PC-9 (cell line): ENCODE data around the gene RPRML. TPM values are rescaled to one million over a fixed set of nuclear protein-coding genes. Genes with fewer than 3 reads are reported as not detected.
"Not testable (repeated sequence)": the region's sequence is repeated elsewhere in the genome, so short reads cannot be mapped to it uniquely, and the experiment has no call there.

Experiments used
- BruUV-seq: library from RNA; stranded (reverse); fragments of 400-500 nt; replicated peaks from 2 replicates; lab custom pipeline; 2021; lab: Mats Ljungman, UMichigan
- CTCF ChIA-PET: fragments of 300-600 bp; sonication (Branson Sonifier 250); formaldehyde crosslinking; loops from one replicate; lab custom pipeline; 2022; ENCODE audit warnings: antibody characterized with exemption; lab: Charles Lee
- POLR2A ChIA-PET: fragments of 300-600 bp; sonication (Branson Sonifier 250); formaldehyde crosslinking; loops from one replicate; lab custom pipeline; 2022; ENCODE audit warnings: antibody characterized with exemption; ENCODE audit not compliant: unreplicated experiment; lab: Charles Lee
- DNase-seq, 2 experiments: peaks; one replicate each; pipeline versions ENCODE4 v3.0.0 to v3.0.0-alpha.2; 2015 to 2022; ENCODE audit warnings: mixed read lengths in 1 of 2
- H2AFZ ChIP-seq: fragments of 200-600 bp; sonication (generic); 2 replicates; pipeline ENCODE4 v1.8.1; 2017; ENCODE audit warnings: antibody characterized with exemption
- H3F3A ChIP-seq: fragments of 200-600 bp; sonication (generic); 2 replicates; pipeline ENCODE4 v1.8.1; 2017; ENCODE audit warnings: antibody characterized with exemption, mild to moderate bottlenecking, low read depth; ENCODE audit not compliant: insufficient read depth
- H3K27ac ChIP-seq: fragments of 200-600 bp; sonication (generic); 2 replicates; pipeline ENCODE4 v1.6.1; 2016; ENCODE audit warnings: mixed run types
- H3K27me3 ChIP-seq: fragments of 200-600 bp; sonication (generic); 2 replicates; pipeline ENCODE4 v1.6.1; 2016; ENCODE audit warnings: low read depth, mixed run types; ENCODE audit not compliant: insufficient read depth
- H3K36me3 ChIP-seq: fragments of 200-600 bp; sonication (generic); 2 replicates; pipeline ENCODE4 v1.6.1; 2016; ENCODE audit warnings: low read depth, mixed run types
- H3K4me1 ChIP-seq: fragments of 200-600 bp; sonication (generic); replicated peaks from 2 replicates; pipeline ENCODE4 v1.6.1; 2016; ENCODE audit warnings: mixed run types; ENCODE audit not compliant: insufficient read depth
- H3K4me2 ChIP-seq: fragments of 200-600 bp; sonication (generic); 2 replicates; pipeline ENCODE4 v1.6.1; 2017; ENCODE audit warnings: mixed run types
- H3K4me3 ChIP-seq: fragments of 200-600 bp; sonication (generic); 2 replicates; pipeline ENCODE4 v1.6.1; 2016; ENCODE audit warnings: mixed run types
- H3K79me2 ChIP-seq: fragments of 200-600 bp; sonication (generic); 2 replicates; pipeline ENCODE4 v1.6.1; 2017; ENCODE audit warnings: low read depth, mixed run types
- H3K9me2 ChIP-seq: fragments of 200-600 bp; sonication (generic); 2 replicates; pipeline ENCODE4 v1.8.1; 2017; ENCODE audit warnings: mild to moderate bottlenecking; ENCODE audit not compliant: insufficient read depth
- H3K9me3 ChIP-seq: fragments of 200-600 bp; sonication (generic); 2 replicates; pipeline ENCODE4 v1.8.1; 2016; ENCODE audit warnings: low read depth; ENCODE audit not compliant: insufficient read depth
- H4K20me1 ChIP-seq: fragments of 200-600 bp; sonication (generic); 2 replicates; pipeline ENCODE4 v1.8.1; 2017; ENCODE audit not compliant: insufficient read depth
- EZH2 ChIP-seq: fragments of 200-600 bp; sonication (generic); IDR thresholded peaks from 2 replicates; pipeline ENCODE4 v1.8.0; 2017; ENCODE audit warnings: antibody characterized with exemption, low read depth
- intact Hi-C: fragments of 100-400 bp; cut with micrococcal nuclease; formaldehyde crosslinking; loops from one replicate; pipeline ENCODE4 v1.10.0; 2022; ENCODE audit not compliant: unreplicated experiment
- total RNA-seq: library from RNA; stranded (reverse); gene quantifications from 2 replicates; pipeline ENCODE4 v1.2.3, GENCODE V29; 2021
- TF ChIP-seq, protein P1 (sequence below): fragments of 200-600 bp; sonication (generic); conservative IDR thresholded peaks from 2 replicates; pipeline ENCODE4 v1.6.1; 2017; ENCODE audit warnings: mixed run types, antibody characterized with exemption, mild to moderate bottlenecking, moderate library complexity

The RPRML gene
- total RNA-seq, 1 experiment from 2014 or later = not detected

DNA sequence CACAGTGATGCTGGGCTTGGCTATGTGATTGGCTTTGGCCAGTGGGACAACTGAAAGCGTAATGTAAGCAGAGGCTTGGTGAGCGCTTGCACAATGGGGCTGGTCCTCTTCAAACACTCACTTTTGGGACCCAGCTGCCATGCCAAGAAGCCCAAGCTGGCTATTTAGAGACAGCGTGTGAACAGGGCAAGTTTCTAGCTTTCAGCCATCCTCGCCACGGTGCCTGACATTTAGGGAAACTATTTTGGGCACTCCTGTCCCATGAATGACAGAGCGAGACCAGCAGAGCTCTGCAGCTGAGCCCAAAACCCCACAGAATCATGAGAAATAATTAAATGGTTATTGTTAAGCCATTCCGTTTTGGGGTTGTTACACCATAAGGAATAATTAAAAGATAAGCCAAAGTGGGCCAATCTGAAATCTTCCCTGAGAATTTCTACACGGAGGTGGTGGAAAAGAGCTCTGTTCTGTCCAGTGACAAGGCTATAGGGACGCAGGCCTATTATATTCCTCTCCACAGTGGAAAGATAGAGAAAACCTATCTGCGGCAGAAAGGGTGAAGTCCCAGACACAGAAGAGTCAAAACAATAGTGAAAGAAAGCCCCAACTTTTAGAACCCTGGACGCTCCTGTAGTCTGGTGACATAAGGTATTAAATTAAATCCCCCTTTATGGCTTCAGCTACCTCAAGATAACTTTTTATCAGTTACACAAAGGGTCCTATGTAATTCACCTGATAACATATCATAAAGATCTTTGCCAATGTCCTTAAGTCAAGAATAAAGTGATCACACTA lies 10.8 kb upstream of the RPRML start:
- no peaks in the 10 kb centered on the region for H3K36me3 ChIP-seq
- no peaks in the 10 kb centered on the region for H3K4me1 ChIP-seq
- no peak overlapping the region for H3K4me2 ChIP-seq
- BruUV-seq = no TSS peak
- ChIA-PET CTCF (no interaction called here), POLR2A (no interaction called here)
- intact Hi-C loops = no loop called here
- 0 out of 2 replicates have a peak, but pooled peaks cover 3% of the 10 kb centered on the region for H4K20me1 ChIP-seq
- no peaks in the 10 kb centered on the region for H3K9me2 ChIP-seq
- no peaks in the 10 kb centered on the region for H3F3A ChIP-seq
- no peak overlapping the region for H3K4me3 ChIP-seq
- no peak overlapping the region for H2AFZ ChIP-seq
- no peaks in the 10 kb centered on the region for H3K27me3 ChIP-seq
- H3K79me2 ChIP-seq = no peaks in the 10 kb centered on the region
- TF ChIP-seq, protein P1, sequence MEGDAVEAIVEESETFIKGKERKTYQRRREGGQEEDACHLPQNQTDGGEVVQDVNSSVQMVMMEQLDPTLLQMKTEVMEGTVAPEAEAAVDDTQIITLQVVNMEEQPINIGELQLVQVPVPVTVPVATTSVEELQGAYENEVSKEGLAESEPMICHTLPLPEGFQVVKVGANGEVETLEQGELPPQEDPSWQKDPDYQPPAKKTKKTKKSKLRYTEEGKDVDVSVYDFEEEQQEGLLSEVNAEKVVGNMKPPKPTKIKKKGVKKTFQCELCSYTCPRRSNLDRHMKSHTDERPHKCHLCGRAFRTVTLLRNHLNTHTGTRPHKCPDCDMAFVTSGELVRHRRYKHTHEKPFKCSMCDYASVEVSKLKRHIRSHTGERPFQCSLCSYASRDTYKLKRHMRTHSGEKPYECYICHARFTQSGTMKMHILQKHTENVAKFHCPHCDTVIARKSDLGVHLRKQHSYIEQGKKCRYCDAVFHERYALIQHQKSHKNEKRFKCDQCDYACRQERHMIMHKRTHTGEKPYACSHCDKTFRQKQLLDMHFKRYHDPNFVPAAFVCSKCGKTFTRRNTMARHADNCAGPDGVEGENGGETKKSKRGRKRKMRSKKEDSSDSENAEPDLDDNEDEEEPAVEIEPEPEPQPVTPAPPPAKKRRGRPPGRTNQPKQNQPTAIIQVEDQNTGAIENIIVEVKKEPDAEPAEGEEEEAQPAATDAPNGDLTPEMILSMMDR = no peak
- no peak for TF ChIP-seq EZH2
- no peak overlapping the region for H3K27ac ChIP-seq
- H3K9me3 ChIP-seq = no peaks in the 10 kb centered on the region
- DNase-seq = no peak

DNA sequence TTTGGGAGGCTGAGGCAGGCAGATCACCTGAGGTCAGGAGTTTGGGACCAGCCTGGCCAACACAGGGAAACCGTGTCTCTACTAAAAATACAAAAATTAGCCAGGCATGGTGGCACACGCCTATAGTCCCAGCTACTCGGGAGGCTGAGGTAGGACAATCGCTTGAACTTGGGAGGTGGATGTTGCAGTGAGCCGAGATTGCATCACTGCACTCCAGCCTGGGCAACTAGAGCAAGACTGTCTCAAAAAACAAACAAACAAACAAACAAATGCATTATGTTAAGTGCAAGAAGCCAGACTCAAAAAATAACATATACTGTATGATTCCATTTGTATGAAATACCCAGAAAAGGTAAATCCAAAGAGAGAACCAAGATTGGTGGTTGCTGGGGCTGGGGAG lies 8.9 kb upstream of the RPRML start:
- H3K4me2 ChIP-seq, H3F3A ChIP-seq, H3K27ac ChIP-seq, H3K36me3 ChIP-seq, POLR2A ChIA-PET, H3K9me3 ChIP-seq, H3K27me3 ChIP-seq, H3K9me2 ChIP-seq, DNase-seq, H4K20me1 ChIP-seq, H2AFZ ChIP-seq, H3K4me3 ChIP-seq, intact Hi-C loops, BruUV-seq, CTCF ChIA-PET, H3K4me1 ChIP-seq, H3K79me2 ChIP-seq: not testable (repeated sequence)

GRCh38 chr17:46986366-46986765 lies 7.3 kb upstream of the RPRML start:
- no peak for DNase-seq
- no peak overlapping the region for H2AFZ ChIP-seq
- 0 out of 2 replicates have a peak, but pooled peaks cover 3% of the 10 kb centered on the region for H4K20me1 ChIP-seq
- no peaks in the 10 kb centered on the region for H3K4me1 ChIP-seq
- CTCF ChIA-PET = no interaction called here
- no peak overlapping the region for H3K4me3 ChIP-seq
- no peaks in the 10 kb centered on the region for H3K9me3 ChIP-seq
- no peak for TF ChIP-seq EZH2
- TF ChIP-seq, protein P1 = no peak
- BruUV-seq = no TSS peak
- H3K36me3 ChIP-seq = no peaks in the 10 kb centered on the region
- no peaks in the 10 kb centered on the region for H3F3A ChIP-seq
- H3K27me3 ChIP-seq = no peaks in the 10 kb centered on the region
- POLR2A ChIA-PET = interaction anchor here (0.7 kb wide), 1 partner anchor 34 kb away, joined by 4 read pairs; no protein-coding TSS in a partner anchor
- H3K9me2 ChIP-seq = no peaks in the 10 kb centered on the region
- H3K79me2 ChIP-seq = no peaks in the 10 kb centered on the region
- no peak overlapping the region for H3K27ac ChIP-seq
- intact Hi-C loops = no loop called here
- H3K4me2 ChIP-seq = no peak overlapping the region
